ENCODE measurements around the gene FECH.

FECH gene

DNA sequence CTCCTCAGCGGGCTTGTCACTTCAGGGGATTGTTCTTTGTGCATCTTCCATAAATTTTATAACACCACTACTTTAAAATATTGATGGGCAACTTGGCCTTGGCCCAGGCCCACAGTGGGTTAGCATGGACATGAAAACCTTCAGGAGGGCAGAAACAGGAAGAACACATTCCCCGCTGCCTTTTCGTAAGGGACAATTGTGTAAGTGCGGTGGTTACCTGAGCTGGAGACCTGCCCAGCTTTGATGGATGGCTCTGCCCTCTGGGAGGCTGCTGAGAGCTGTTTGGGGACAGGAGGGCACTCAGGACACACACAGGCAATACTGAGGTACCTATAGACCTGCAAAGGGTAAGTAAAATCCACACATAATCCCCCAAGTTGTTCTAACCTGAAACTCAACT, 46.8 kb downstream of the FECH start:
- no peak for TF ChIP-seq CTCF (conservative IDR thresholded peaks at IDR 0.05; ENCODE audit: control insufficient read depth, insufficient read depth, low read depth, low read length)
- no peak overlapping the region for H3K4me3 ChIP-seq (ENCODE audit: control insufficient read depth, low read depth, low read length)
- no peak for DNase-seq (ENCODE audit: low read depth)

DNA sequence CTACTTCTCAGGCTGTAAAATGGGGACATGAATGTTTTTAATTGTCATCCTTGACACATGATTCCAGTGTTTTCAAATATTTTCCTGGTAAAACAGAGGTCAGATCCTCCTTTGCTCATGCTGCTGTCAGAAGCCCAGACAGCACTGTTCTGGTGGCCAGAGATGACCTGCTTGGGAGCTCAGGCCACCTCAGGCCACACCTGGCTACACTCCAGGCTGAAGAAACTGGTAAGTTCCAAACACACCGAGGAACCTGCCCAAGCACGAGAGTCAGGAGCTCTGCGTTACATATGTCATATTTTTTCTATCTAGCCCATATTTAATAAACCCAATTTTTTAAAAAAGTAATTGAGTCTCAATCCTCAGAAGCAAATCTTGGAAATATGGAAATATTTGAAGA, 47.9 kb downstream of the FECH start:
- no peak overlapping the region for H3K4me3 ChIP-seq (ENCODE audit: control insufficient read depth, low read depth, low read length)
- DNase-seq (ENCODE audit: low read depth) = no peak
- no peak for TF ChIP-seq CTCF (conservative IDR thresholded peaks at IDR 0.05; ENCODE audit: control insufficient read depth, insufficient read depth, low read depth, low read length)

- no peak overlapping the region for H3K4me3 ChIP-seq (ENCODE audit: control insufficient read depth, low read depth, low read length)
- no peak for DNase-seq (ENCODE audit: low read depth)
- no peak for TF ChIP-seq CTCF (conservative IDR thresholded peaks at IDR 0.05; ENCODE audit: control insufficient read depth, insufficient read depth, low read depth, low read length)
These were observed 52.0 kb downstream of the FECH start for GRCh38 chr18:57534511-57534909.

GRCh38 chr18:57533868-57534510, 52.5 kb downstream of the FECH start:
- no peak for TF ChIP-seq CTCF (conservative IDR thresholded peaks at IDR 0.05; ENCODE audit: control insufficient read depth, insufficient read depth, low read depth, low read length)
- no peak for DNase-seq (ENCODE audit: low read depth)
- H3K4me3 ChIP-seq (ENCODE audit: control insufficient read depth, low read depth, low read length) = no peak overlapping the region

DNA sequence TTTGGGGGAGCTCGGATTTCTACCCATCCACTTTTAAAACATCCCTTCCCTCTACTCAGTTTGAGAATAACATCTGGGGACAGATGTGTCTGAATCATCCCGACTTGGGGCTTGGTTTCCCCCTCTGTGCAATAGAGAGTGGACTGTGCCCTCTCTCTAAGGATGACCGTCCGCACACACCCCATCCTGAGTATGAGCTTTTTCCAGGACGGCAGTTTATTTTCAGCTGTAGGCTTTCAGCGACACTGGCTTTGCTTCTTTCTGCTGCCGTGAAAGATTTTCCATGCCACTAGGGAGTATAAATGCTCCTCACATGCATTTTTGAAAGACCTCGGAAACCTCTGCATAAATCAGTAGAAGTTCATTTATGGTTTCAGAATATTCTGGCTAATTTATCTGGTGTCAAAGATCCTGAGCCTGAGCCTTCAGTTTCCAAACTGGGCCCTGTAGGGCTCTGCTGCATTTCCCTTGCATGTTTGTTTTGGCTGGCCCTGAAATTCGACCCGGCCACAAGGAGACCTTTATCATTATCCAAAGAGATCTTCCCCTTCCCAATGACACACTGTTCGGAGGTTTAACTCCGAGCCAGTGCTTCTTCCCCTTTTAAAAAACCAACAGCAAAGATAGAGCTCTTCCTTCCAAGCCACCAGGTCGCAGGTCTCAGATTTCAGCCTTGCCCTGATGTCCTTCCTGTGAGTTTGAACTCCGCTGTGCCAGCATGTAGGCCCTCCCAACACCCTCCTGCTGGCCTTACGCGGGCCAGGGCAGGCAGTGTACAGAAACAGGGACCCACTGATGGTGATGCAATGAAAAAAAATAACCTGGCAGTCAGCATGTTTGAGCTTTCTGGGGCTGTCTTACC, 53.3 kb downstream of the FECH start:
- H3K4me3 ChIP-seq (ENCODE audit: control insufficient read depth, low read depth, low read length) = no peak overlapping the region
- TF ChIP-seq CTCF (conservative IDR thresholded peaks at IDR 0.05; ENCODE audit: control insufficient read depth, insufficient read depth, low read depth, low read length) = no peak
- peak; percentile 8 for DNase-seq (ENCODE audit: low read depth)

DNA sequence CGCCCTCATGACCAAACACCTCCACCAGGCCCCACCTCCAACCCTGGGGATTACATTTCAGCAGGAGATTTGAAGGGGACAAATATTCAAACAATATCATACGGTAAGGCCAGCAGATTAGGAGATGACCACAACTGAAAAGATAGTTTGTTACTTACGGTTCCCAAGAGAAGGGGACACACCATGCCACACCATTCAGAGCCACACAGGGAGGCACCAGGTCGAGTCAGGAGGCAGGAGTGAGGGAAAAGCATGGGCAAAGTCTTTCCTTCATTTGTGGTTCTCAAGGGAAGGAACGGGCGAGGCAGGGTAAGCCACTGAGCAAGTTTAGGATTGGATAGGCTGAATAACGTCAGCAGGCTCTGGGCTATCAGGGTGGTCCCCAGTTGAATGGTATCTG, 57.4 kb downstream of the FECH start:
- DNase-seq (ENCODE audit: low read depth) = no peak
- no peak overlapping the region for H3K4me3 ChIP-seq (ENCODE audit: control insufficient read depth, low read depth, low read length)
- no peak for TF ChIP-seq CTCF (conservative IDR thresholded peaks at IDR 0.05; ENCODE audit: control insufficient read depth, insufficient read depth, low read depth, low read length)
